NCI-H1436 treated with DMSO at 0.1 percent for 48 hours (cell line): ENCODE results near the gene PGRMC2.

ENCODE experiments used
- DNase-seq: peaks from one replicate; lab custom pipeline; 2025; lab: John Stamatoyannopoulos, UW

Gene PGRMC2, protein sequence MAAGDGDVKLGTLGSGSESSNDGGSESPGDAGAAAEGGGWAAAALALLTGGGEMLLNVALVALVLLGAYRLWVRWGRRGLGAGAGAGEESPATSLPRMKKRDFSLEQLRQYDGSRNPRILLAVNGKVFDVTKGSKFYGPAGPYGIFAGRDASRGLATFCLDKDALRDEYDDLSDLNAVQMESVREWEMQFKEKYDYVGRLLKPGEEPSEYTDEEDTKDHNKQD

DNA sequence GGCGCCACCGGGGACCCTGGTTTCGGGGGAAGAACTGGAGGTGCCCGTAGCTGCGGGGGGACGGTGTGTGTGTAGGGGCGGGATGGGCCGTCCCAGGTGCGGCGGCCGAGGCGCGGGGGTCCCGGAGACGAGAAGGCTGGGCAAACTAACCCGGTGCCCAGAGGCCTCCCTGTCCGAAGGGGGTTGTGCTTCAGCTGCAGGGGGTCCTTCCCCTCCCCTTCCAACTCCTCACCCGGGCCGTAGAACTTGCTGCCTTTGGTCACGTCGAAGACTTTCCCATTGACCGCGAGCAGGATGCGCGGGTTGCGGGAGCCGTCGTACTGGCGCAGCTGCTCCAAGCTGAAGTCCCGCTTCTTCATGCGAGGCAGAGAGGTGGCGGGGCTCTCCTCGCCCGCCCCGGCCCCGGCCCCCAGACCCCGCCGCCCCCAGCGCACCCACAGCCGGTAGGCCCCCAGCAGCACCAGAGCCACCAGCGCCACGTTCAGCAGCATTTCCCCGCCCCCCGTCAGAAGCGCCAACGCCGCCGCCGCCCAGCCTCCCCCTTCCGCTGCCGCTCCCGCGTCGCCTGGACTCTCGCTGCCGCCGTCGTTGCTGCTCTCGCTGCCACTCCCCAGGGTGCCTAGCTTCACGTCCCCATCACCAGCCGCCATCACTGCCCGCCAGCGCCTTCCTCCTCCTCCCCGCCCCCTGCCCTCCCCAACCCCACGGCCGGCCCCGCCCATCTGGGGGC, at the start of gene PGRMC2:
Gene PGRMC2 (minus strand): TSS at position 673 of the 730 bp plus-strand sequence. CDS start 23 bp downstream, at position 650.
- DNase-seq = no peak

DNA sequence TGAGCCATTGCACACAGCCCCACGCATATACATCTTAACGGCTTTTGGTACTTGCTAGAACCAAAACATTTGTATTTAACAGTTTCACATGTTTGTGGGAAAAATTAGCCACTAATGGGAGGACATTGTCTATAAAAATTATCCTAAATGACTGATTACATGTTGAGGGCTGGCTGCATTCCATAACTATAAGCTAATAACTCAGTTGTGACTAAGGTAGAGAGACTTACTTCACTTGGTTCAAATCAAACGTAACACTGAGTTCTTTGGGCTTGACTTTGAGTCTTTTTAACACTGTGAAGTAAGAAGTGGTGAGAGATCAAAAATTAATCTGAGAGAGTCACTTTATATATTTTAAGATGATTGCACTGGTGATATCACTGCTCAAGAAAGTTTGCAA, 47.9 kb upstream of the PGRMC2 start:
- no peak for DNase-seq

DNA sequence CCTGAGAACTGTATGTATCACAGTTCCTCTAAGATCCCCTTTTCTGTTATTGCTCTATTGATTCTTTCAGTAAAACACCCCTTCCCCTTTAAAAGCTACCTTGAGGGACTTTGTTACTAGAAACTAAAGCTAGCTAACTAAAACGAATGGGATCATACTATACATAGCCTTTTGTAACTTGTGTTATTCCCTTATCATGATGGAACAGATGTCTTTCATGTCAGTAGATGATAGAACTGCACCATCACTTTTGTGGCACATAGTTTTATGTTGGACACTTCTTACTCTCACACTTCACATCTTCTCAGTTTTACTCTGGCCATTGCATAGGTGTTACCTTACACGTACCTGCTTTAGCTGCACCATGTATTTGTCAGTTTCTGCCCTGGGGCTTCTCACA, 46.6 kb upstream of the PGRMC2 start:
- no peak for DNase-seq

DNA sequence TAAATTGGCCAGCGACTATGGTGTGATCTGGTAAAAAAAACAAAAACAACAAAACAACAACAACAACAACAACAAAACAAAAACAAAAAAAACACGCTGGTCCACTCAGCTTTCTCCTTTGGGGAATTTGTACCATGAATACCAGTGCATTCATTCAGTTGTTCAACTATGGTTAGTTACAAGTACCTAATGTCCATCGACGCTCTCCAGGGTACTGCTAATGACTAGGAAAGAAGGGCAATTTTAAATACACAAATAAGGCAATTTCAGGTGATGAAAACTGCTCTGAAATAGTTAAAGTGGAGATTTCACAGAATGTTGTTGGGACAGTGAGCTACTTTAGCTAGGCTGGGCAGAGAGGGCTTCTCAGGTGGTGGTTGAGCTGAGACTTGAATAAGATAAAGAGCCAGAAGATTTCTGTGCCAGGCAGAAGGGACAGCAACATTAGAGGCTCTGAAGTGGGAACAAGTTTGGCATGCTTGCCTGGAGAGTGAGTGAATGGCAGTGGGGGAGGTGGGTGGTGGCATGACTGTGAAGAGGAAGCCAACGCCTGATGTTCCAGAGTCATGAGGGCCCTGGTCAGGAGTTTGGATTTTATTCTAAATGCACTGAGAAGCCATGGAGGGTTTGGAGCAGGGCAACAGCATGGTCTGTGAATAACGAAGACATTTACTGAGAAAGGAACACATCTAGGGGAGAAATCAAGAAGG, 45.9 kb upstream of the PGRMC2 start:
- DNase-seq = no peak

DNA sequence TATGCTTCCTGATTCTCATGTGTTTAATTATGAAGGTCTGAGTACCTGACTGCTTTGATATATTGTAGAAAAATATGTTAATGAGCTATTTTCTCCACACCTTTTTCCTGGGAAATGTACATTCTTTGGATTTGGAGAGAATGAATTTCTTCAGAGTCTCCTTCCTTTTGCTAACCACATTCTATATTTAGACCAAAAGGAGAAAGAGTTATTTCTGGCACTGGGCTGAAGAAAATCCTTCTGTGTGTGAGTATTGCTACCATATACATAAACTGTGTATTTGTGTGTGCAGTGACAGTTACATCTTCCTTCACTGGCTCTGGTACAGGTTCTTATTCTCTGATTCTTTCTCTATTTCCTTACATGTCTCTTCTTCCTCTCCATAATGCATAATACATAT, 44.5 kb upstream of the PGRMC2 start:
- no peak for DNase-seq

DNA sequence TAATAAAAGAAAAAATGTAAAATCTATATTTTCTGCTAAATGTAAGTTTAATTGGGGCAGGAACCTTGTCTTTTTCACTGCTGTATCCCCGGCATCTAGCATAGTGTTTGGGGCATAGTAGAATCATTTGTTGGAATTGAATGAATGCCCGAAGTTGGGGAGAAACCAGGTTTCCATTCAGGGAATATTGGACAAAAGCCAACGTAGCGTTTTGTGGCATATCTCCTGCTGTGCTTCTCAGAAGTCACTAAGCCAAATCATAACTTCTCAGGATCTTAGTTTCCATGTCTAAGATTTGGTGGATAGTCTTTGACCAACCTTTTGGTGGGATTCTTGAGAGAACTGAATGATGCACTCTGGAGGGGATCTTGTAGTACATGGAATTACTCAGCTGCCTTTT, 42.0 kb upstream of the PGRMC2 start:
- no peak for DNase-seq

DNA sequence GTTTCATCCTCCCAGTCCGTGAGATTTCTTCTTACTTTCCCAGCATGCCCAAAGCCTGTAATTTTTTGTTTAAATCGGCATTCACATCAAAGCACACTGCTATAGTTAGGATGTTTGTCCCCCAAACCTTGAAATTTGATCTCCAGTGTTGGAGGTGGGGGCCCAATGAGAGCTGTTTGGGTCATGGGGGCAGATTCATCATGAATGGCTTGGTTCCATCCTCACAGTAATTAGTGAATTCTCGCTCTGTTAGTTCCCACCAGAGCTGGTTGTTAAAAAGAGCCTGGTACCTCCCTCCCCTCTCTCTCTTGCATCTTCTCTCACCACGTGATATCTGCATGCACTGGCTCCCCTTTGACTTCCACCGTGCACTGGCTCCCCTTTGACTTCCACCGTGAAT, 40.5 kb upstream of the PGRMC2 start:
- no peak for DNase-seq

DNA sequence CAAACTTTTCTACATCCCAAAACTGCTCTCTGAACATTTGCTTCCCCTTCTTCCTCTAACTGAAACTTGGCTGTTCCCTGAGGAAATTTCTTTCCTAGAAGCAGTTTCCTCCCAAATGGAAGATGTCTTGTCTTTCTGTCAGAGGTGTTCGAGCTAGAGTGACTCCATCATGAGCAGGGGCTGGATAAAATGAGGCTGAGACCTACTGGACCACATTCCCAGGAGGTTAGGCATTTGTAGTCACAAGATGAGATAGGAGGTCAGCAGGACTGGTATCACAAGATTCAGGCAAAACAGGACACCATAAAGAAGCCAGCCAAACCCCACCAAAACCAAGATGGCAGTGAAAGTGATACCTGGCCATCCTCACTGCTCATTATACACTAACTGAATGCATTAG, 35.8 kb upstream of the PGRMC2 start:
- DNase-seq = no peak

DNA sequence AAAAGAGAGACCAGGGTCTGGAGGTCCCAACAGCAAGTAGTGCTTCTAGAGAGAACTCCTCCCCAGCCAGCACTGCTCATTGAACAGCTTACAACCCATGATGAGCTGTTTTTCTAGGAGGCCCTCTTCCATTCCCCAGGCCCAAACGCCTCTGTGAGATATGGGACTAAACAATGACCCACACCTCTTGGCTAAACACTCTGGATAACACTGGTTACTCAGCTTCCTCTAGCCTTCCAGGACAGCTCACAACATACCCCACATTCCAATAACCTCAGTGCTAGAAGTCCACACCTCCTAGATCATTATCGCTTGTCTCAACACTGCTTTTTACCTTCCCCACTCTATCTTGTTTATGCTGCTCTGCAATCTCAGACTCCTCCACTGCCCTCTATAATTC, 35.4 kb upstream of the PGRMC2 start:
- no peak for DNase-seq

DNA sequence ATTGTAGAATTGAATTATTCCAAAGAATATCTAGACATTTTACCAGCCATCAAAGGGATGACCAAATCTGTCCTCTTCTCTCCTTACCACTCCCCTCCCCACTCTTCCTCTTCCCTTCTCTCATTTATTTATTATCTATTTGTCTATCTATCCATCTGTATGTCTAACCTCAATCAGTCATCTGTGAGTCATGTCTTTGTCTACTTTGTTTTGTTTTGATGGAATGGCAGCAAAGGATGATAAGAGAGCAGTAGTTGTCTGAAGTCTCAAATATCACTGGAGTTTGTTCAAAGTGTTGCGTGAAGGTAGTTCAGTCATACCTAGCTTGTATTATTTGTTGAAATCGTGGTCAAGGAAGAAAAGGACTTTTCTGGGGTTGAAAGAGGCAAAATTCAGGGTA, 34.7 kb upstream of the PGRMC2 start:
- no peak for DNase-seq

DNA sequence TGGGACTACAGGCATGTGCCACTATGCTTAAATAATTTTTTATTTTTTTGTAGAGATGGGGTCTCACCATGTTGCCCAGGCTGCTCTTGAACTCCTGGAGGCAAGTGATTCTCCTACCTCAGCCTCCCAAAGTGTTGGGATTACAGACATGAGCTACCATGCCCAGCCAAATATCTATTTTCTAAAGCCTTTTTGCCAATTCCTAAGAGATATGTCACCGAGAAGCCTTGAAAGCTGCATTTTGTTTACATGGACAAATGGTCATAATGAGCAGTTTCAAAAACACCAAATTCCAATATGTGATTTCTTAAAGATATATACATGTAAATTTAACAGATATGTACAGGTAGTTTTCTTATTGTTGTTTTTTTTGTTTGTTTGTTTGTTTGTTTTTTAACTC, 33.0 kb upstream of the PGRMC2 start:
- DNase-seq = no peak

DNA sequence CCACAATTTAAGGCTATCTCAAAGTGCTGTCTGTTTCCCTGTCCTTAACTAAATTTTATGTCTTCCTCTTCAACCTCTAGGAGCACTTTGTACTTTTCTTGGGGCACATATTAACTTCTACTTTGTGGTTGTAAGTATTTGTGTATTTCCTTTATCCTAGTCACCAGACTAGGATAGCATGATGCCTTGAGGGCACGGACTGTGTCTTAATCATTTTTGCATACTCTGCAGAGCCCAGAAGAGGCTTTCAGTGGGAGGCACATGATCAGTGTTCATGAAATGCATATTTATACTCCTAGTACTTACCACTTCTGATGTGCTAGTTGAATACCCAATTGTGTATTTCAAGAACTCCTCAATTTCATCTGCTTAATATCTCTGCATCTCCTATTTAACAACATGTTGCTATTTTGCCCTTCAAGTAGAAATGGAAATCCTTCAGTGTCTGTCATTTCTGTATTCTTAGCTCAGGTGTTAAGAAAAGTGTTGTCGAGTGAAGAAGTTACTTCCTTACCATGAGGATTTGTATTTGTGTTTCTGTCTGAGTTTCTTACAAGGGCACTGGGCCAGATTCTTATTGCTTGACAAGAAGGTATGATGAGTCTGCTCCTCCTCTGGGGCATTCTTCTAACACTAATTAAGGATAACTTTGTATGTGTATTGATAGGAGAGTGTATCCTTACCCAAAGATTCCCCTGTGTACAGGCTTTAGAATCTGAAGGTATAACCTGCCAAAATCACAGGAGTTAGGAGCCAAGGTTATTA, 28.3 kb upstream of the PGRMC2 start:
- DNase-seq = no peak

DNA sequence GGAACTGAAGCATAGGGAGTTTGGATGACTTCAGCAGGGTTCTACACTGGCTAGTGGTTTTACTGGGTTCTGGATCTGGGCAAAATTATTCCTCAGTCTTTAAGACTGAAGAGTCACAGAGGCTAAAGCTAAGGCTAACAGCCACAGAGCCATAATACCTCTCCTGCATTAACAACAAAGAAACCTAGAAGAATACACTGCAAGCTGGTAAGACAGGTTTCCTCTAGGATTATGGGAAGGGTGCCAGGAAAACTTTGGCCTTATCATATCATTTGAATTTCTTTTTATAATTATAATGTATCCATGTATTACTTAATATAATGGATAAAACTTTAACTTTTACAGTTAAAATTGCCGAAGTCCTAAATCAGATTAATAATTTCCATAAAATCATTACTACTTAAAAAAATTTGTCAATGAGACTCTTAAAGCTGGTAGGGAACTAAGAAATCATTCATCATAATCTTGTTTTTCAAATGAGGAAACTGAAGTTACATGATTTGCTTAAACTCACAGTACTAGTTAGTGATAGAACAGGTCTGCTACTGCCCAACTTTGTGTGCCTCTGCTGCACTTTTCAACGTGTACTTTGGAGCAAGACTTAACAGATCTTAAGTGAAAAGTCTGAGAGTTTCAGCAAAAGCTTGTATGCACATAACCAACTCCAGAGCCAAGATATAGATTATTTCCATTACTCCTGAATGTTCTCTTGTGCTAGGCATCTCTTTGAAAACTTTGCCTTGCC, 24.2 kb upstream of the PGRMC2 start:
- DNase-seq = no peak

DNA sequence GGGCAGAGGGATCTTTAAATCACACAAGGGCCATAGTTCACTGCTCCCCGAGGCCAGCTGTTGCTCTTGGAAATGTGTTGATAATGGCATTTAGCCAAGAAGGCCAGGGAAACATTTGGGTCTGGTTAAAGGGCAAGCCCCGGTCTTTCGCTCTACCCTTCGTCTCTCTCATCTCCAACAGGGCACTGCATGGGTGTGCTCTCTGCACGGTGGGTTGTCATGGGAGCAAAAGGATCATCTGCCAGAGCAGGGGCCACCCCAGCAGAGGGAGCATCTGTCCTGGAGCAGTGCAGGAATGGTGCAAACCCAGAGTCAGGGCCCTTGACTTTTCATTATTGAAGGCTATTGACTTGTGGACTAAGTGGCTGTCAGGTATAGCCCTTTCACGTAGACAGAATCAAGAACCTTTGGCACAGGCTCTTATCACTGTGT, 22.7 kb upstream of the PGRMC2 start:
- DNase-seq = no peak

DNA sequence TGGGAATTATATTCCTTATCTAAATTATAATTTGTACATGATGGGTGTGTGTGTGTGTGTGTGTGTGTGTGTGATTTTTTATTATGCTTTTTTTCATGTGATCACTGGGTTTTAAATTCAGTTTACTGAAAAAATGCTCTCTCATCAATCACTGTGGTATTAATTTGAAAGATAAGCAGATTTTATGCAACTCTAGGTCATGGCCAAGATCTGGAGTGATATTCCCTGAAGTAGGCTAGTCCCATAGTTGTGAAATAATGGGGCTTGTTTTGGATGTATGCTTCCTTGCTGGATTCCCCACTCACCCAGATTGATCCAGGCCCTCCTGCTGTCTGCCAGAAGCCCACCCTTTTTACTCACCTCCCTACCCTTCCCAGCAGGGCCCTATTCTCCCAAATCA, 22.0 kb upstream of the PGRMC2 start:
- DNase-seq = no peak

DNA sequence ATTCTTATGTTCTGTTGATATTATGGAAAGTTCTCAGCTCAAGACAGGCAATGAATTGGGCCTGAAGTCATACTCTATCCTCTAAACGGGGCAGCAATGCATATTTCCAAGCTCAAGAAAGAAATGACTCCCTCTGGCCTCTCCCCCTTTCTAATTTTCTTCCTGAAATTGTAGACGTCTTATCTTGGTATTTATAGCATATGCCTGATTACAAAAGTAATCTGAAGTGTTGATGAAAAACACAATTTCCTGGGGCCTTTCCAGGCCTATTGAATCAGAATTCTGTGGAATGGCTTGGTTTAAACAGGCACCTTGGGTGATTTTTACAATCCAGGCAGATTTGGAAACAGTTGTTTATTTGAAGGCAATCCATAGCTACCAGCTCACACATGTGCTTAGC, 21.4 kb upstream of the PGRMC2 start:
- DNase-seq = no peak

DNA sequence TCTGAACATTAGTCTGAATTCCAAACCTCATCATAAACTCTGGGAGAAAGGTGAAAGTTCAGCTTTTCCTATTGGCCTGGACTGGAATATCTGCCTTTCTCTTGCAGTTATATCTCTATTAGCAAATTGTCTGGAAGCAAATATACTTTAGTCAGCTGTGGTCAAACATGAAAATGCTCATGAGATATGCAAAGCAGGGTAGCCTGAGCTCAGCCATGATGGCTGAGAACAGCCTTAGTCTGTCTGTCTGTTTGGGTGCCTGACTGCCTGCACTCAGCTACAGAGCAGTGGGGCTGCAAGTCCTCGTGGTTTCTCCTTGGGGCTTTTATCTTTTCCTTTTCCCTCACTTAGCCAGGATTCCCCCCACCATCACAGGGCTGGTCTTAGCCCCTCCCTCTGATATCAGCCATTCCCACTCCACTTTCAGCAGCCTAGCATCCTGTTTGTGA, 19.5 kb upstream of the PGRMC2 start:
- no peak for DNase-seq

DNA sequence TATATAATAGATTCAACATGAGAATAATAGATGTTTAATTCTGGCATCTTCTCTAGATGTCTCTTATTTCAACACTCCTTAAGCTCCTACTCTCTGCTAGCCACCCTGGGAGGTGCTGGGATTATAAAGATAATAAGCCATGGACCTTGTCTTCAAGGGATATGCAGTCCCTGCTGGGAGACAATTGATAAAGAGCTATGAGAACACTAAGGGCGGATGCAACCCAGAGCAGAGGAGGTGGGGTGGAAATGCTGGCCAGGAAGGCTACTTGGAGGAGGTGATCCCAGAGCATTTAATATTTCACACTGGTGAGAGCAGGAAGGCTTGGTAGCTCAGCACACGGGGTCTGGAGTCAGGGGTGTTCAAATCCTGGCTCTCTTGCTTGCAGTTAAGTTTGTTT, 18.3 kb upstream of the PGRMC2 start:
- no peak for DNase-seq

DNA sequence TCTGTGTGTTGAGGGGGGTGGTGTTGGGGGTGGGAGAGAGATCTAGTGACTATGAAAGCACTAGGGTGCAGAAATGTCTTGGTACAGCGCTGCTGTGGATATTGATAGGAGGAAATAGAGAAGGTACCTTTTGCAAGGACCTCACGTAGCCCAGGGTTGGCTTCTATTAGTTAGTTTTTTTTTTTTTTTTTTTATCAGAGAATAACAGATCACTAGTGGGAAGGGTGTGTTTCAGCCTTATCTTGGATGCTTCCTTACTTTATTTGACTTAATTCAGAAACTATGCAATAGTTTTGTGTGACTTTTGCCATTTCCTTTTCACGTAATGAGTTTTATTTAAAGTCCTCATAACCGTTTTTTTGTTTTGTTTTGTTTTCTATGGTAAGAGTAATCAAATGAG, 16.4 kb upstream of the PGRMC2 start:
- DNase-seq = no peak

DNA sequence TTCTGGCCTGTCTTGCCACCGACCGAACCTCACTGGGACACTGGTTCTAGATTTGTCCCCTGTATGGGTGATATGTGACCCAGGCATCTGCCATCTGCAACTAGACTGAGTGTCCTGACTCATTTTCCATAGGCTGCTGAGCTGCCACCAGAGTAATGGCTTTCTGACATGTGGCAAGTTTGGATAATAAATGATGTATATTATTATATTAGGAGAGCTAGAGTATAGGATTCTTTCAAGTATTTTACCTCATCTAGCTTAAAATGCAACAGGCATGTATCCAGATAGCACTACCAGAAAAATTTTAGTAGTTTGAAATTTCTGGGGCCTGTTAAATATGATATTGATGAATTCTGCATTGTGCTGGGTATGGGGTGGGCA, 15.8 kb upstream of the PGRMC2 start:
- no peak for DNase-seq

DNA sequence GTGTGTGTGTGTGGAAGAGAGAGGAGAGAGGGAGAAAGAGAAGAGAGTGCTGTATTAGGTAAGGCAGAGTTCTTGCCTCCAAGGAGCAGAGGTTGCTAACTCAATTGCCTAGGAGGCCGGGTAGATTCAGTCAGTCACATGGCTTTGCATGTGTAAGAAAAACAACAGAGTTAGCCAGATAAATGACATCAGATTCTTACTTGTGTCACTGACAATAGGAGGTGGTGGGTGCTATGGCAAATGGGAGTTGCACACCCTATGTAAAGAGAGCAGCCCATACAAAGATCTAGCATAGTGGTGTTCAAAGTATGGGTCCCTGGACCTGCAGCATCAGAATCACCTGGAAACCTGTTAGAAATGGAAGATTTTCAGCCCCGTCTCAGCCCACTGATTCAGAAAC, 14.4 kb upstream of the PGRMC2 start:
- DNase-seq = no peak

DNA sequence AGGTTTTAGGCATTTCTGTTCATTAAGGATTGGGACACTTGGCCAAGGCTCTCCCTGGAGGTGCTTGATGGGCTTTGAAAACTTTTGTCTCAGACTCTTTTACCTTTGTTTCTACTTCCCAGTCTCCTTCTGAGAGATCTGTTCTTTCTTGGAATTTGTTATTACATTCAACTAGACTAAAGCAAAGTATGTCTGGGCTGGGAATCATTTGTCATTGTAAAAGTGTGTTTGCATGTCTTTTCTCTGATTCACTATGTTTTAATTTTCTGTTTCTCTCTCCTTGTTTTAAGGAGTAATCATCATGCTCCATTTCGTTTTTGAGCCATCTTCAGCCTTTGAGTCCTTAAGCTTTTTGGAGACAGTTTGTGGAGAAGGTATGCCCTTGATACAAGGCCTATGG, 12.2 kb upstream of the PGRMC2 start:
- DNase-seq = no peak
